Measurements from ENCODE around the gene CCDC92B.

DNA sequence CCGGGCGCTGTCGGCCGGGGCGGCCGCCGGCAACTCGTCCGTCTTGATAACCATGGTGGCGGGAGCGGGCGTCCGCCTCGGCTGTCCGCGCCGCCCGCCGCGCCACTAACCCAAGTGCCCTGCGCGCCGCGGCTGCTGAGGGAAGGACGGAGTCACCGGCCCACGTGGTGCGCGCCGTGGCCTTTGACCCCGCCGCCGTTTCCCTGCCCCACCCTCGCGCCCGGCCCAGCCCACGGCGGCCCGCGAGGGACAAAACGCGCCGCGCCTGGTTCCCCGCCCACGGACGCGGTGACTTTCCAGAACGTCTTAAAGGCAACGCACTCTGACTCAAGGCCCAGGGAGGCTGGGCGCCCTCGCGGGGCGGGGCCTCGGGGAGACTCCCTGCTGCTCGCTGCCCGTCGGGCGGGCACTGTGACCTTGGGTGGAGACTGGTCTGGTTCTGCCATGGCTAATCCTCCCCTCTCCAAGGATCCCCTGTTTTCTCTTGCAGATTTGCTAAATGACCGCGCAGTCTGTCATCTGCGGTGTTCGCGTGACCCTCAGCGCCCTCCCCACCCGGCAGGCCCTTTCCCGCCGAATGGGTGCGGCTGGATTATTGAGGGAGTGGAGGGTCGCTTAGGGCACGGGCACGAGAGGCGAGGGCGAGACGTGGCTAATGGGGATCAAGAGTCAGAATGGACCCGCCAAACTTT lies 37.7 kb downstream of the CCDC92B start, which contains the start of gene CLUH:
- peak in 3 of 4 experiments; percentile 10 to 46 (median 19) for TF ChIP-seq CTCF (IDR thresholded peaks at IDR 0.05)
- peak; percentile 63 to 71 for TF ChIP-seq POLR2A (IDR thresholded peaks at IDR 0.05)

Data from uterus (tissue), 2 donors.